GM19438 (cell line): ENCODE results near the gene PLEKHH2.

Experiments used
- ATAC-seq: cut with Tn5 transposase; IDR thresholded peaks from one replicate; pipeline ENCODE4 v1.9.1; 2021; ENCODE audit warnings: low read depth; ENCODE audit not compliant: unreplicated experiment

PLEKHH2 gene

DNA sequence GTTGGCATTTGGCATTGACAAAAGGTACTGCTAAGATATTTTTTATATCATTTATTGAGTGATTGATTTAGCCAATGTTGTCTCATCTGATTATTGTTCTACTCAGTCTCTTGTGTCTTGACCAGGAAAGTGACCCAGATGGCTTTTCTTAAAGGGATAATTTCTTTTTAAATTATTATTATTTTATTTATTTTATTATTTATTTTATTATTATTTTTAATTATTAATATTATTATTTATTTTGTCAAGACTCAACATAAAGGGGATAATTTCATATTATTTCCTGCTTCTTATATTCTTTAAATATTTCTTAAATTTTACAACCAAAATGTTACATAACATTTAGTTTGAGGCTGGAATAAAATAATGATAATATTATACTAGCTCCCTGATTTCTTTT is 163.8 kb downstream of the PLEKHH2 start:
- no peak for ATAC-seq

DNA sequence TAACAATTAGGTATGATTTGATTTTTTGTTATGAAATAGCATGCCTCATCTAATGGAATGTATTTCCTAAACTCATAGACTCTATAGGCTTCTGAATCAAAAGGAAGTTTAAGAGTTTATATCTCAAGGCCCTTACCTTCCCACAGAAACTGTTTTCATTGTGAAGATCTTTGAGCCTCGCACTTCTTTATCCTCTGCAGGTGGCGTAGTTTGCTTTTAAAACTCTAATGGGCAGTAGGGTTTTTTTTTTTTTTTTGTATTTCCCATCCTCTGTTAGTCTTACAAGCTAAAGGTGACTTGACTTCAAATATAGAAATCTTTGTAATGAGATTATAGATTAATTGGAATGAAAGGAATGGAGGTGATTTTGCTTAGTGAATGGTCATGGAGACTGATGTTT is 165.1 kb downstream of the PLEKHH2 start:
- no peak for ATAC-seq

DNA sequence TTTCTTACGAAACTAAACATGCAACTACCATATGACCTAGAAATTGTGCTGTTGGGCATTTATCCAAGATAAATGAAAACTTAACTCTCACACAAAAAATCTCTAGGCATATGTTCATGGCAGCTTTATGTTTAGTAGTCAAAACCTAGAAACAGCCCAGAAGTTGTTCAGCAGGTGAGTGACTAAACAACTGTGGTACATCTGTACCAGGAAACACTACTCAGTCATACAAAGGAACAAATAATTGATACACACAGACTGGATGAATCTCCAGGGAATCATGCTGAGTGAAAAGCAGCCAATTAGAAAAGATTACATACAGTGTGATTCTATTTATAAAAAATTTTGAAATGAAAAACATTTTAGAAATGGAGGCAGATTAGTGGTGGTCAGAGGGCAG is 166.1 kb downstream of the PLEKHH2 start:
- ATAC-seq: no peak

DNA sequence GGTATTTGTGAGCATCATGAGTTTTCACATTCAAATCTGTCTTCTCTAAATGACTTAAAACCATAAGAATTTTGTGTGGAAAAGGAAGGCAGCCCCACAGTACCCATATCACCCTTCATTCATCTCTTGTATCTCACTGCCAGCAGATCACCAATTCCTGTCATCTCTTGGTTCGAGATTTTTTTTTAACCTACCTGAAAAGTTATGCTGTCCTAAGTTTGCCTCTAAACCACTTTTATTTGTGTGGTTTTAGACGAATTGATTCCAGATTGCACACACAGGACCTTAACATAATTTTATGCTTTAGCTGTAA is 169.6 kb downstream of the PLEKHH2 start:
- ATAC-seq: no peak

DNA sequence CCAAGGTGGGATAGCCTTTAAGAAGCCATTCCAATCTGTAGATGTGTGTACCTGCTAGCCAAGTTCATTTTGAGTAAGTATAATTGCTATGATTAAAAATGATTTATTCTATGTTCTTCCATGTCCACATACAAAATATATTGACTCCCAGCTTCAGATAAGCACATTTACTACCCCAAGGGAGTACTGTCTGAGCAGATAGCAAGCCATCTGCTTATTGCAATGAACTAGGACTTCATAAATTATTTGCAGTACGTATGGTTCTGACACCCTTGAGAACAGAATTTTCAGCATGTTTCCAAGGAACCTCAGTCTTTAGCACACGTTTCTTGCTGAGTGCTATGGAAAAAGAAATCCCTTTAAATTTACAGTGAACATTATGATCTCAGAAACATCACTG is 173.4 kb downstream of the PLEKHH2 start:
- ATAC-seq: no peak

DNA sequence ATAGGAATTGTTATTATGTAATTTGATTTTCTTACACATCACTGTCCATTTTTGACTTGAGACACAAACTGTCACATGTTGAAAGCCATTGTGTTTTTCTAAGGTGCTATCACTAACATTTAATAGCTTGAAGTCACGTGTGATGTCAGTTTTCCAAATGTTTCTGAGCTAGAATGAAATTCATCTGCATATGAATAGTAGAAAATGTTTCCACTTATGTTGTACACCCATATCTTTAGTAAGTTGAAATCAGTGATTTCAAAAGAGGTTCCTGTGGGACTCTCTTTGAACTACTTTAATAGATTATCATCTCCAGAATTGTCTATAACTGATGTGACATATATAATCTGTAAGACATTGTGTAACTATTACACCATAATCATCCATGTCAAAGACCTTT is 173.8 kb downstream of the PLEKHH2 start:
- ATAC-seq: no peak

DNA sequence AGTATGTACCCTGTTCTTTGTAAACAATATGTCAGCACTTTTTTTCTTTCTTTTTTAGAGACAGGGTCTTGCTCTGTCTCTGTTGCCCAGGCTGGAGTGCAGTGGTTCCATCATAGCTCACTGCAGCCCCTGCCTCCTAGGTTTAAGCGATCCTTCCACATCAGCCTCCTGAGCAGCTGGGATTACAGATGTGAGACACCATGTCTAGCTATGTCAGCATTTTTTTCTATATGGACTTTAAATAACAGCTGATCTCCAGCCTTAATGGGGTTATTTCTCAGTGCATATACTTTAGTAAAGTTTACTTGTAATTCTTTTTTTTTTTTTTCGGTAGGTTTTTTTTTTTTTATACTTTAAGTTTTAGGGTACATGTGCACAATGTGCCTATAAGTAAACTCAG is 174.9 kb downstream of the PLEKHH2 start:
- ATAC-seq: no peak

DNA sequence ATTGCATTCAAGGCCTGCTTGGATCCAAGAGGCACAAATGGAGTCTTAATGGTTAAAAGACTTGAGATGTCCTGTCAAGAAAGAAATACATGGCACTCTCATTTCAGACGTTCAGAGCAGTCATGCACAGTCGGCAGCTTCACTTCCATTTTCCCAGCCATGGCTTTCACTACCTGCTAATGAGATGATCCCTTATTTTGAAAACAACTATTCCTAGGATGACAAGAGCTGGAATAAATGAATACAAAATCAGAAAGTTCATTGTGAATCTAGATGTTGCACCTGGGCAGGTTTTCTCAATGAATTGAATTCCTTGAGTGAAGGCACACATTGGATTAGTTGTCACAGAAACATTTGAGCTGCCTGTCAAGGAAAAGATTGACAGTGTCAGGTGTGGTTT is 175.9 kb downstream of the PLEKHH2 start:
- no peak for ATAC-seq

DNA sequence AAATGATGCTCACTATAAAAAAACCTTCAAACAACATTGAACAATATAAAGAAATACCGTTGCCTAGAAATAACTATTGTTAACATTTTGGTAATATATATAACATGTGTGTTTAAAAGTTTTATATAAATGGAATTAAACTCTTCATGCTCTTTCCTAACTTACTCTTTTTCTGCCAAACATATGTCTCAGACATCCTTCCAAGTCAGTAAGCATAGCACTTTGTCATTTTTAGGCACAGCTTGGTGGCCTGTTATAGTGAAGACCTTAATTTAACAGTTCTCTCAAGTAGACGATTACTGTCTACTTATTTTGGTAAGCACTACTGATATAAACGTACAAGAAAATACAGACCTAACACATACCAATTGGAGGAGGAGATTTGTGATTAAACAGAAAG is 177.7 kb downstream of the PLEKHH2 start:
- no peak for ATAC-seq
